HG02943 (cell line): ENCODE data around the gene LHFPL4.
"Not testable (repeated sequence)": the region's sequence is repeated elsewhere in the genome, so short reads cannot be mapped to it uniquely, and the experiment has no call there.

ENCODE experiments used
- ATAC-seq: cut with Tn5 transposase; IDR thresholded peaks from one replicate; pipeline ENCODE4 v1.9.1; 2021; ENCODE audit warnings: mild to moderate bottlenecking, low read depth, moderate library complexity; ENCODE audit not compliant: unreplicated experiment

Gene LHFPL4

DNA sequence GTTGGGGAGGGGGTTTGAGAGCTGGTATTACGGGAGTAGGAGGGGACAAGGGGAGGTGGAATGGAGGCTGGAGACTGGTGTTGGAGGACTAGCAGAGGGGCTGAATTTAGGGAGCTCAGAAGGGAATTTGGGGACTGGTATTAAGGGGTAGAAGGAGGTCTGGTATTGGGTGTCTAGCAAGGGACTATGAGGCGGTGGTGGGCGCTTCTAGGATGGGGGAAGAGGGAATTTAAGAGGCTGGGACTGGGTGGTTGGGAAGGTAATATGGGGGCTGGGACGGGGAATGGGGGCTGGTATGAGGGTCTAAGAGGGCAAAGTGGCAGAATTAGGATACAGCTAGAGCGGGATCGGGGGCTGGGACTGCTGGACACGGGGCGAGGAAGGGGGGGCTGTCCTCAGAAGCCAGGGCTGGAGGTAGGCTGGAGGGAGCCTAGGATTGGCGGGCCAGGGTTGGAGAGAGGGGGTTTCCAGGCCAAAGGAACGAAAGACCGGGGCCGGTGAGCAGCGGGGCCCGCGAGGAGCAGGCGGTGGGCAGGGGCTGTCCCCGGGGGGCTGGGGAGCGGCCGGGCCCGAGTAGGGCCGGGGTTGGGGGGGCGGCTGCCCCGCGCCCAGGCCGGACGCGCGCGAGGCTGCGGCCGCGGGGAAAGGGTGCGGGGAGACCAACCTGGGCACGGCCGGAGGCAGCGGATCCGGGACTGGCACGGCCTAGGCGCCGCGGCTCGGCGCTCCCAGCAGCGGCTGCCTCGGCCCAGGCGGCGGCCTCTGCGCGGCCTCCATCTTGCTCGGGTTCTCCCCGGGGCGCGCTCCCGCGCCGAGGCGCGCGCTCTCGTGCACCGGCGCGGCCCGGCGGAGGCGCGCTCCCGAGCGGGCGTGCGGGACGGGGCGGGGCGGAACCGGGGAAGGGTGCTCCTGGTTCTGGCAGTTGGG lies at the start of gene LHFPL4:
Gene LHFPL4 (minus strand): TSS at position 802 of the 927 bp plus-strand sequence. CDS start 1,143 bp downstream, outside the sequence.
- ATAC-seq, result no peak

DNA sequence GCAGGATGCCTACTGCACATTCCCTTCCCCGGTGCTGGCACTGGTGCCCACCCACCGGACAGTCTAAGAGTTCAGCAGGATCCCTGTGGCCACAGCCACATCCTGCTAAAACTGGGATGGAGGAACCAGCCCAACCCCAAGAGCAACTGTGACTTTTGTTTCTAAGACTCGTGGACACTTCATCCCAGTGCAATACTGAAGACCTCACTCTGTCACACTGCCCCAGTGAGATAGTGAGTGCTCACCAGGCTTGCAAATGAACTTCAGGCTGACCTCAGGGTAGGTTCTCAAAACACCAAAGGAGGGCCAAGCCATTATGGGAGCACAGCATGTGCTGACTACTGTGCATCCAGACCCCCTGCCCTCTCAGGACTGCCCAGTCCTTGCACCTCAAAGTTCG lies 49.0 kb upstream of the LHFPL4 start:
- no peak for ATAC-seq

- ATAC-seq, result not testable (repeated sequence)
These were observed 47.5 kb upstream of the LHFPL4 start for GRCh38 chr3:9601006-9601581.

DNA sequence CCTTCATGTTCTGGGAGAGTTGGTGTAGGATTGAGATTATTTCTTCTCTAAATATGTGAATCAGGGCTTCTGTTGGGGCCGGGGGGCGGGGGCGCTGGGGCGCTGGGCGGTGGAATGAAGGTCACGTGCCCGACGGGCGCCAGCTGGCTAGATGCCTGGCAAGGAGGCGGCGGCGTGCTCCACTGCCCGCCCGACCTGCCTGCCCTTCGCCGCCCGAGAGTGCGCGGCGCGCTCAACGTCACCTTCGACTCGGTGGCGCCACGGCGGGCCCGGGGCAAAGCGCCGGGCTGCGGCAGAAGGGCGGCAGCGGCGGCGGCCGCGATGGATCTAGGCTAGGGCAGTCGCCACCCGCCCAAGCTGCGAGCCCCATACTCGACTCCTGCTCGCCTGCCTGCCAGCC lies 47.0 kb upstream of the LHFPL4 start:
- ATAC-seq, result no peak

GRCh38 chr3:9598783-9599387 lies 45.3 kb upstream of the LHFPL4 start:
- ATAC-seq, result no peak

DNA sequence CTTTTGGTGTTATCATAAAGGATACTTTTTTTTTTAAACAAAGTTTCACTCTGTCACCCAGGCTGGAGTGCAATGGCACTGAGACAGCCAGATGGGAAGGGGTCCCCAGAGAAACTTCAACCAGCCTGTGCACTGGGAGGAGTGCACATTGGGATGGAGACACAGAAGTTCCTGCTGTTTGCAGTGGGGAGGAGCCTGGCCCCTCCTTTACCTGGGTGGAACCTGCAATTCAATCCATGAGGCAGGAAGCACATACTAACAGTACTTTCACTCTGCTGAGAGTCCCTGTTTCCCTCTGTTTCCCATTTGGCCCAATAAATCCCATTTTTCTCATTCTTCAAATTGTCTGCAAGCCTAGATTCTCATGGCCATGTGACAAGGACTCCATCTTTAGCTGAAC lies 42.3 kb upstream of the LHFPL4 start:
- ATAC-seq, result no peak

DNA sequence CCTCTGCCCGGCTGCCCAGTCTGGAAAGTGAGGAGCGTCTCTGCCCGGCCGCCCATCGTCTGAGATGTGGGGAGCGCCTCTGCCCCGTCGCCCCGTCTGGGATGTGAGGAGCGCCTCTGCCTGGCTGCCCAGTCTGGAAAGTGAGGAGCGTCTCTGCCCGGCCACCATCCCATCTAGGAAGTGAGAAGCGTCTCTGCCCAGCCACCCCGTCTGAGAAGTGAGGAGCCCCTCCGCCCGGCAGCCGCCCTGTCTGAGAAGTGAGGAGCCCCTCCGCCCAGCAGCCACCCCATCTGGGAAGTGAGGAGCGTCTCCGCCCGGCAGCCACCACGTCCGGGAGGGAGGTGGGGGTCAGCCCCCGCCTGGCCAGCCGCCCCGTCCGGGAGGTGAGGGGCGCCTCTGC lies 38.2 kb upstream of the LHFPL4 start:
- ATAC-seq, result not testable (repeated sequence)

- no peak for ATAC-seq
These were observed 36.7 kb upstream of the LHFPL4 start for GRCh38 chr3:9590282-9590791.

- no peak for ATAC-seq
These were observed 30.2 kb upstream of the LHFPL4 start for GRCh38 chr3:9583792-9584191.

DNA sequence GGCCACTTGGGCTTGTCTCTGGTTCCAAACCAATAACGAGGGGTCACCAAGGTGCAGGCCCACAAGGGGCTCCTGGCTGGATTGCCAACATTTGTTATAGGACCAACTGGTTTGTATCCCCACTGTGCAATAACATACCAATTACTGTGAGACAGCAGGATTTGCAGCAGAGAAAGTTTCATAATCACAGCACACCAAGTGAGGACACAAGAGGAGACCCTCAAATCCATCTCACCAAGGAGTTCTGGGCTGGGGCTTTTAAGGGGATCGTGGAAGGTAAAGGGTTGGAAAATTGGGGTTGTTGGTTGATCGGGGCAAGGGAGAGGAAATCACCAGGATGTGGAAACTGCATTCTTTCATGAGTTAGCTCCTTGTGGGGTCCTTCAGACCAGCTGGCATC lies 29.7 kb upstream of the LHFPL4 start:
- no peak for ATAC-seq

GRCh38 chr3:9582332-9582731 lies 28.7 kb upstream of the LHFPL4 start:
- ATAC-seq, result no peak

GRCh38 chr3:9581742-9582141 lies 28.1 kb upstream of the LHFPL4 start:
- ATAC-seq, result no peak

DNA sequence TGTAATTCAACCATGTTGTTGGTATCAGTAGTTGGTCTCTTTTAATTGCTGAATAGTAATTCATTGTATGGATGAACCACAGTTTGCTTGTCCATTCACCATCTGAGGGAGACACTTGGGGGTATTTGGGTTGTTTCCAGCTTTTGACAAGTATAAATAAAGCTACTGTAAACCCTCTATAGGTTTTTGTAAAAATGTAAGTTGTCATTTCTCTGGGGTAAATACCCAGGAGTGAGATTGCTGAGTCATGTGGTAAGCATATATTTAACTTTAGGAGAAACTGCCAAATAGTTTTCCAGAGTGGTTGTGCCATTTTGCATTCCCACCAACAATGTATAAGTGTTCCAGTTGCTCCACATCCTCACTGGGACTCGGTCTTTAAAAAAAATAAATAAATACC lies 15.4 kb upstream of the LHFPL4 start:
- ATAC-seq, result no peak

- no peak for ATAC-seq
These were observed 11.7 kb upstream of the LHFPL4 start for GRCh38 chr3:9565316-9565715.

- ATAC-seq, result no peak
These were observed 10.2 kb upstream of the LHFPL4 start for GRCh38 chr3:9563851-9564250.

- not testable (repeated sequence) for ATAC-seq
These were observed 6.4 kb upstream of the LHFPL4 start for GRCh38 chr3:9560056-9560455.

DNA sequence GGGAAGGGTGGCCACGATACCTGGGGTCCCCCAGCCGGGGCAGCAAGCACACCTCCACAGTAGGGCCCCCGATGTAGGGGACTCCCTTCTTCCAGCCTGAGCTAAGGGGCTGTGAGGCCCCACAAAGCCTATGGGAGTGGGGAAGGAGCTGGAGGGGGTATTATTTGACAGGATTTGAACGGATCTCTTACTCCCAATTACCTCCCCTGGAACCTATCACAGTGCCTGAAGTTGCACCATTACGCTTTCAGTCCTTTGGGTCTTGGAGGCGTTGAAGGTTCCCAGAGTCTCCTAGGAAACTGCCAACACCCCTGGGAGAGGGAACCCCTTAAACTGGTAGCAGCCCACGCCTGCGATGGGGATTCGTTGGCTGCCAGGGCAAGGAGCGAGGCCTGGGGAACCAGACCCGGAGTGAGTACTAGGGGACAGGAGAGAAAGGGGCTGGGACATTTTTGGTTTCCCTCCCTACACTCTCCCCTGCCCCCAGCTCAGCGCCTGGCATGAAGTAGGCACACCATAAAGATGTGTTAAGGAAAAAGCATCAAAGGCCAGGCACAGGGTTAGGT lies 409 bp upstream of the LHFPL4 start:
- ATAC-seq, result no peak

- no peak for ATAC-seq
These were observed 1.2 kb downstream of the LHFPL4 start for GRCh38 chr3:9552252-9552999.

DNA sequence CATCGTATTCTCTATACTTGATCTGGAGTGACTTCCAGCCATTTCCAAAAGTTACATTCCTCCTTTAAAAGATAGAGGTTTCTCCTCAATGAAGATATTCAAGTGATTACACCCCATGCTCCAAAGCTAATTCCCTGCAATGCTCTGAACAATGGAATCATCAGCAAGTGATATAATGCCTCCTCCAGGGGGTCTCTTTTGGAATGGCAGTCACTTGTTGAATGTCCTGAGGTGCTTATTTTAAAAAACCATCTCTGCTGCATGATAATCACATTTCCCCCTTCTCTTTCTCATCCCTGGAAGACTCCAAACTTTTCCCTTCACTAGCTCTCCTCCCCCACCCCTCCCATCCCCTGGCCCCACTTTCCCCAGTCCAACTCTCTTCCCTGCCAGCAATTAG lies 2.6 kb downstream of the LHFPL4 start:
- ATAC-seq, result no peak

DNA sequence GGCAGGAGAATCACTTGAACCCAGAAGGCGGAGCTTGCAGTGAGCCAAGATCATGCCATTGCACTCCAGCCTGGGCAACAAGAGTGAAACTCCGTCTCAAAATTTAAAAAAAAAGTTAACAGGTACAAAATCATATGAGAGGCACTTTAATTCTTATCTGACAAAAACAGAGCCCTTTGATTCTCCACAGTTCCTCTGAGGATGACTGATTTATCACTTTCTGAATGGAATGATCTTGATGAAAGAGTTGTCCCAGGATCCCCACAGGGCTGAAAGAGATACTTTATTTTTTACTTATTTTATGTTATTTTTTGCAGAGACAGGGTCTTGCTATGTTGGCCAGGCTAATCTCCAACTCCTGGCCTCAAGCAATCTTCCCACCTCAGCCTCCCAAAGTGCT lies 4.0 kb downstream of the LHFPL4 start:
- no peak for ATAC-seq
